Measurements from ENCODE around the gene CCL13.

GRCh38 chr17:34366010-34366409 lies 9.7 kb downstream of the CCL13 start:
- TF ChIP-seq CTCF (IDR thresholded peaks at IDR 0.05; ENCODE audit: low read depth, low read length) (no peak), EZH2phosphoT487 (IDR thresholded peaks at IDR 0.05; ENCODE audit: low read depth) (no peak)

Measured in OCI-LY3 (cell line).